ENCODE results near the gene VSTM4.

VSTM4 gene

GRCh38 chr10:48999346-48999745 lies 116.0 kb downstream of the VSTM4 start:
- Histone ChIP-seq H3K27ac (ENCODE audit: low read depth, low read length) (no peak overlapping the region), H3K4me3 (ENCODE audit: low read length) (no peak overlapping the region), H3K18ac (ENCODE audit: low read length) (no peak overlapping the region), H3K36me3 (ENCODE audit: control insufficient read depth, insufficient read depth, low read length) (no peaks in the 10 kb centered on the region), H2BK15ac (replicated peaks; ENCODE audit: low read depth) (no peak overlapping the region), H4K8ac (ENCODE audit: low read depth, low read length) (no peak overlapping the region), H3K56ac (ENCODE audit: low read length) (no peak overlapping the region), H3K79me1 (ENCODE audit: low read length) (no peaks in the 10 kb centered on the region), H3K9ac (ENCODE audit: low read length) (no peak overlapping the region), H3K4me2 (ENCODE audit: low read length) (no peak overlapping the region), H3K23ac (ENCODE audit: low read length) (no peak overlapping the region), H4K5ac (ENCODE audit: low read length) (no peak overlapping the region), H3K4me1 (ENCODE audit: control insufficient read depth, low read depth, low read length) (peaks cover 3% of the 10 kb centered on the region), H2BK120ac (ENCODE audit: low read depth, low read length) (no peak overlapping the region), H3K4ac (ENCODE audit: low read depth, low read length) (no peak overlapping the region), H3K27me3 (ENCODE audit: insufficient read depth, low read length, poor library complexity) (no peaks in the 10 kb centered on the region), H3K79me2 (ENCODE audit: control insufficient read depth, insufficient read depth, low read length) (no peaks in the 10 kb centered on the region), H2AK5ac (ENCODE audit: low read length) (no peak overlapping the region), H2BK5ac (ENCODE audit: low read length) (no peak overlapping the region)
- no peak for DNase-seq
- WGBS (ENCODE audit: extremely low coverage, insufficient coverage, low lambda C conversion rate) = no CpG with 5 or more reads among the region's 2 CpGs

DNA sequence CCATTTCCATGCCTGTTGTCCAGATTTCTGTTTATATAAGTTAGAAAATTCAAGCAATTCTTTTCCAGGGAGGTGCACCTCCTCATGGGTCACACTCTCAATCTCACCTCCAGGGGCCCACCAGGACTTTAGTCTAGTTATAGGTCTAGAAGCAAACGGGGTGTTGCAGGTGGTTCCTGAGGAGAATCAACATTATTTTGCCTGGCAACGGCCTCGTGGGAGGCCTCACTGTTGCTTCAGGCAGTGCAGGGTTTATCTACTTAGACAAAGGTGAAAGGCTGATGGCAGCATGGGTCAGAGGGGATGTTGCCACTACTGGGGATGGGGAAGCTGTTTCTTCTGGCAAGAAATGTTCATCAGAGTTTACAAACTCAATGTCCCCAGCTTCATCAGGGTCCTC lies 119.0 kb downstream of the VSTM4 start:
- Histone ChIP-seq H3K27ac (ENCODE audit: low read depth, low read length) (no peak overlapping the region), H4K8ac (ENCODE audit: low read depth, low read length) (no peak overlapping the region), H3K9ac (ENCODE audit: low read length) (no peak overlapping the region), H2AK5ac (ENCODE audit: low read length) (no peak overlapping the region), H2BK5ac (ENCODE audit: low read length) (no peak overlapping the region), H3K4ac (ENCODE audit: low read depth, low read length) (no peak overlapping the region), H3K36me3 (ENCODE audit: control insufficient read depth, insufficient read depth, low read length) (no peaks in the 10 kb centered on the region), H4K5ac (ENCODE audit: low read length) (no peak overlapping the region), H3K27me3 (ENCODE audit: insufficient read depth, low read length, poor library complexity) (no peaks in the 10 kb centered on the region), H2BK120ac (ENCODE audit: low read depth, low read length) (no peak overlapping the region), H3K79me2 (ENCODE audit: control insufficient read depth, insufficient read depth, low read length) (no peaks in the 10 kb centered on the region), H3K56ac (ENCODE audit: low read length) (no peak overlapping the region), H3K18ac (ENCODE audit: low read length) (no peak overlapping the region), H3K23ac (ENCODE audit: low read length) (no peak overlapping the region), H3K4me2 (ENCODE audit: low read length) (no peak overlapping the region), H2BK15ac (replicated peaks; ENCODE audit: low read depth) (no peak overlapping the region), H3K4me1 (ENCODE audit: control insufficient read depth, low read depth, low read length) (no peaks in the 10 kb centered on the region), H3K79me1 (ENCODE audit: low read length) (no peaks in the 10 kb centered on the region), H3K4me3 (ENCODE audit: low read length) (no peak overlapping the region)
- WGBS (ENCODE audit: extremely low coverage, insufficient coverage, low lambda C conversion rate) = no CpG with 5 or more reads among the region's 3 CpGs
- no peak for DNase-seq

DNA sequence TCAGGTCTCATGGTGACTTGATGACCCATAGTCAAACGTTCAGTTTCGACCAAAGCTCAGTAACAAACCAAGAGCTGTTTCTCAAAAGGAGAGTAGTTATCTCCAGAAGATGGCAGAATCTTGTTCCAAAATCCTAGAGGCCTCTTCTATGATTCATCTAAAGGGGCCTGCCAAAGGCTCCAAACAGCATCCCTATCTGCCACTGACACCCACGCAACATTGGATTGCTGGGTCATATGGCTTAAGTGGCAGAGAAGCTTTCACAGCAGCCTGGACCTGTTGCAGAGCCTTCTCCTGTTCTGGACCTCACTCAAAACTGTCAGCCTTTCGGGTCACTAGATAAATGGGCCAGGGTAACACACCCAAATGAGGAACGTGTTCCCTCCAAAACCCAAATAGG lies 121.7 kb downstream of the VSTM4 start:
- no peak overlapping the region for H3K18ac ChIP-seq (ENCODE audit: low read length)
- H3K27ac ChIP-seq (ENCODE audit: low read depth, low read length) = no peak overlapping the region
- no peak overlapping the region for H3K23ac ChIP-seq (ENCODE audit: low read length)
- no peak overlapping the region for H3K56ac ChIP-seq (ENCODE audit: low read length)
- H3K79me2 ChIP-seq (ENCODE audit: control insufficient read depth, insufficient read depth, low read length) = no peaks in the 10 kb centered on the region
- no peaks in the 10 kb centered on the region for H3K4me1 ChIP-seq (ENCODE audit: control insufficient read depth, low read depth, low read length)
- H2AK5ac ChIP-seq (ENCODE audit: low read length) = no peak overlapping the region
- H2BK15ac ChIP-seq (replicated peaks; ENCODE audit: low read depth) = no peak overlapping the region
- no peak overlapping the region for H3K9ac ChIP-seq (ENCODE audit: low read length)
- no peak for DNase-seq
- H3K36me3 ChIP-seq (ENCODE audit: control insufficient read depth, insufficient read depth, low read length) = no peaks in the 10 kb centered on the region
- H3K4me3 ChIP-seq (ENCODE audit: low read length) = no peak overlapping the region
- no peak overlapping the region for H4K8ac ChIP-seq (ENCODE audit: low read depth, low read length)
- H2BK120ac ChIP-seq (ENCODE audit: low read depth, low read length) = no peak overlapping the region
- no peaks in the 10 kb centered on the region for H3K27me3 ChIP-seq (ENCODE audit: insufficient read depth, low read length, poor library complexity)
- H4K5ac ChIP-seq (ENCODE audit: low read length) = no peak overlapping the region
- no peak overlapping the region for H3K4ac ChIP-seq (ENCODE audit: low read depth, low read length)
- H3K79me1 ChIP-seq (ENCODE audit: low read length) = no peaks in the 10 kb centered on the region
- no CpG with 5 or more reads among the region's 5 CpGs for WGBS (ENCODE audit: extremely low coverage, insufficient coverage, low lambda C conversion rate)
- no peak overlapping the region for H3K4me2 ChIP-seq (ENCODE audit: low read length)
- H2BK5ac ChIP-seq (ENCODE audit: low read length) = no peak overlapping the region

DNA sequence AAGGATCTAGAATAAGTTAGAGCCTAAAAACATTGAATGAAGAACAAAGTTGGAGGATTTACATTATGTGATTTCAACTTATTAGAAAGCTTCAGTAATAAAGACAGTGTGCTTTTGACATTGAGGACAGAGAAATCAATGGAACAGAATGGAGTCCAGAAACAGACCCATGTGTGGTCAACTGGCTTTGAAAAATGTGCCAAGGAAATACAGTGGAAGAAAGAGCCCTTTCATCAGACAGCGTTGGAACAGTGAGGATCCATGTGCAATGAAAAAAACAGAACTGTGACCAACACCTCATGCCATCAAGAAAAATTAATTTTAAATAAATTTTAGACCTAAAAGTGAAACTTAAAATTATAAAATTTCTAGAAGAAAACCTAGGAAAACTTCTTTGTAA lies 125.1 kb downstream of the VSTM4 start:
- Histone ChIP-seq H3K27me3 (ENCODE audit: insufficient read depth, low read length, poor library complexity) (no peaks in the 10 kb centered on the region), H3K79me2 (ENCODE audit: control insufficient read depth, insufficient read depth, low read length) (no peaks in the 10 kb centered on the region), H3K79me1 (ENCODE audit: low read length) (no peaks in the 10 kb centered on the region), H3K9ac (ENCODE audit: low read length) (no peak overlapping the region), H3K4me1 (ENCODE audit: control insufficient read depth, low read depth, low read length) (no peaks in the 10 kb centered on the region), H3K56ac (ENCODE audit: low read length) (no peak overlapping the region), H3K27ac (ENCODE audit: low read depth, low read length) (no peak overlapping the region), H3K4ac (ENCODE audit: low read depth, low read length) (no peak overlapping the region), H3K18ac (ENCODE audit: low read length) (no peak overlapping the region), H2BK120ac (ENCODE audit: low read depth, low read length) (no peak overlapping the region), H4K8ac (ENCODE audit: low read depth, low read length) (no peak overlapping the region), H2BK5ac (ENCODE audit: low read length) (no peak overlapping the region), H4K5ac (ENCODE audit: low read length) (no peak overlapping the region), H3K36me3 (ENCODE audit: control insufficient read depth, insufficient read depth, low read length) (no peaks in the 10 kb centered on the region), H2AK5ac (ENCODE audit: low read length) (no peak overlapping the region), H3K4me2 (ENCODE audit: low read length) (no peak overlapping the region), H3K23ac (ENCODE audit: low read length) (no peak overlapping the region), H3K4me3 (ENCODE audit: low read length) (no peak overlapping the region), H2BK15ac (replicated peaks; ENCODE audit: low read depth) (no peak overlapping the region)
- WGBS (ENCODE audit: extremely low coverage, insufficient coverage, low lambda C conversion rate) = no CpG with 5 or more reads among the region's 1 CpG
- no peak for DNase-seq

DNA sequence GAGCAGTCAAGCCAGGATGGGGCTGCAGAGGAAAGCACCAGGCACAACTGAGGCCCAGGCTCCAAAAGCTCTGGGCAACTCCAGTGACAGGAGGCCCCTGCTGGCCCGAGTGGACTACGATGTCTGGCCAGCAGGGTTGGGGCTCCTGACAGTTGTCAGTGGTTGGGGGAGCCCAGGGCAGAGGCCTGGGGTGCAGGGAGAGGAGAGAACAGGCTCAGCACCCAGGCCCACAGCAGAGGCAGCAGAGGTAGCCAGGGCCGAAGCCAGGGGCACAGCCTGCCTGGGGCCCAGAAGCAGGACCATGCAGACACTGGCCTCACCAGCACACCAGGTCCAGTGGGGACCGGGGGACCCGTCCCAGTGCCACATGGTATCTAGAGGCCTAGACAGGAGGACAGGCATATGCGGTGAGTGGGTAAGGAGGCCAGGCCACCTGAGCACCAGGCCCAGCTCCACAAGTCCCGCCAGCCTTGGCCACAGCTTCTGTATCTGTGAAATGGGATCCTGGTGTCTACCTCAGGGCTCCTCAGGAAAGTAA lies 129.6 kb downstream of the VSTM4 start:
- Histone ChIP-seq H2BK5ac (ENCODE audit: low read length) (no peak overlapping the region), H3K27me3 (ENCODE audit: insufficient read depth, low read length, poor library complexity) (no peaks in the 10 kb centered on the region), H2BK15ac (replicated peaks; ENCODE audit: low read depth) (no peak overlapping the region), H3K23ac (ENCODE audit: low read length) (no peak overlapping the region), H3K56ac (ENCODE audit: low read length) (no peak overlapping the region), H3K4me2 (ENCODE audit: low read length) (no peak overlapping the region), H3K18ac (ENCODE audit: low read length) (no peak overlapping the region), H3K4me3 (ENCODE audit: low read length) (no peak overlapping the region), H3K9ac (ENCODE audit: low read length) (no peak overlapping the region), H3K4me1 (ENCODE audit: control insufficient read depth, low read depth, low read length) (no peaks in the 10 kb centered on the region), H4K8ac (ENCODE audit: low read depth, low read length) (no peak overlapping the region), H4K5ac (ENCODE audit: low read length) (no peak overlapping the region), H2BK120ac (ENCODE audit: low read depth, low read length) (no peak overlapping the region), H3K4ac (ENCODE audit: low read depth, low read length) (no peak overlapping the region), H3K36me3 (ENCODE audit: control insufficient read depth, insufficient read depth, low read length) (no peaks in the 10 kb centered on the region), H3K79me1 (ENCODE audit: low read length) (no peaks in the 10 kb centered on the region), H3K27ac (ENCODE audit: low read depth, low read length) (no peak overlapping the region), H3K79me2 (ENCODE audit: control insufficient read depth, insufficient read depth, low read length) (no peaks in the 10 kb centered on the region), H2AK5ac (ENCODE audit: low read length) (no peak overlapping the region)
- no peak for DNase-seq
- WGBS (ENCODE audit: extremely low coverage, insufficient coverage, low lambda C conversion rate) = no CpG with 5 or more reads among the region's 7 CpGs

DNA sequence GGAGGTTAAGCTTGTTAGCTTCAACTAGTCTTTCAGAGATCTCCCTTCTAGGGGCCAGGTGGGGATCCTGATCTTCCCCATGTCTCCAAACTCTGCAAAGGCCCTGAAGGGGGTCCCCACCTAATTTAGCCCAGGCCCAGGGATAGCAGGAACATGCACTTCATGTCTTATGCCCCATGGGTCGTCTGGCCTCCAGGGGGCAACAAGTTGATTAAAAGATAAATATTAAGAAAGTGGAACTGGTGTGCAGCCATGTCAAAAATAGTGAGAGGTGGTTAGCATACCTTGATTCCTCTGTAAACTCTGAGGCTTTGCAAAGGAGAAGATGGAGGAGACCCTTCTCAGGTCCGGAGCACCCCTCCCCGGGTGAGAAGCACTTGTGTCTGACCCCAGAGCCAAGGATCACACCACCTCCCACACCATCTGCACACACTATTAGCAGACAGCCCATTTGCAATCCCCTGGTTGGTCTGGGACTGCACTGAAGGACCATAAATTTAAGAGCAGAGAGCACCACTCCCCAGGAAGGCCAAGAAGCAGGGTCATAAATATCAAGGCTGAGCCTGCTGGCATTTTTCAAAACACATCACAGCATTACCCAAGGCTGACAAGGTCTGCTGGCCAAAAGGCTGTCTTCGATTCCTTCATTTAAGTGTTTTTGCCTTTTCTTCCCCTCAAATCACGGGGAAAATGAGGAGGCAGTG lies 131.5 kb downstream of the VSTM4 start:
- no peaks in the 10 kb centered on the region for H3K79me2 ChIP-seq (ENCODE audit: control insufficient read depth, insufficient read depth, low read length)
- no peaks in the 10 kb centered on the region for H3K27me3 ChIP-seq (ENCODE audit: insufficient read depth, low read length, poor library complexity)
- no peak overlapping the region for H4K5ac ChIP-seq (ENCODE audit: low read length)
- no peak overlapping the region for H3K27ac ChIP-seq (ENCODE audit: low read depth, low read length)
- no peak overlapping the region for H2BK5ac ChIP-seq (ENCODE audit: low read length)
- no peaks in the 10 kb centered on the region for H3K79me1 ChIP-seq (ENCODE audit: low read length)
- H3K18ac ChIP-seq (ENCODE audit: low read length) = no peak overlapping the region
- no peak overlapping the region for H4K8ac ChIP-seq (ENCODE audit: low read depth, low read length)
- no peak overlapping the region for H2BK120ac ChIP-seq (ENCODE audit: low read depth, low read length)
- H3K4me3 ChIP-seq (ENCODE audit: low read length) = no peak overlapping the region
- no peak overlapping the region for H3K56ac ChIP-seq (ENCODE audit: low read length)
- no peaks in the 10 kb centered on the region for H3K4me1 ChIP-seq (ENCODE audit: control insufficient read depth, low read depth, low read length)
- H3K4ac ChIP-seq (ENCODE audit: low read depth, low read length) = no peak overlapping the region
- no peak overlapping the region for H2AK5ac ChIP-seq (ENCODE audit: low read length)
- no peaks in the 10 kb centered on the region for H3K36me3 ChIP-seq (ENCODE audit: control insufficient read depth, insufficient read depth, low read length)
- no peak overlapping the region for H3K4me2 ChIP-seq (ENCODE audit: low read length)
- no CpG with 5 or more reads among the region's 5 CpGs for whole genome bisulfite sequencing (ENCODE audit: extremely low coverage, insufficient coverage, low lambda C conversion rate)
- DNase-seq = no peak
- no peak overlapping the region for H2BK15ac ChIP-seq (replicated peaks; ENCODE audit: low read depth)
- no peak overlapping the region for H3K9ac ChIP-seq (ENCODE audit: low read length)
- no peak overlapping the region for H3K23ac ChIP-seq (ENCODE audit: low read length)

All from mesendoderm (in vitro differentiated cells).